Thyroid gland (tissue), 4 donors: ENCODE data around the gene RASAL1. TPM values are rescaled to one million over a fixed set of nuclear protein-coding genes. Genes with fewer than 3 reads are reported as not detected.

Source experiments
- DNase-seq, 2 donors: peaks; one replicate each; pipeline ENCODE4 v3.0.0-alpha.2; 2019
- H3K27ac ChIP-seq, 3 donors: fragments of 200-600 bp; sonication (generic); 1 replicate in 2 of 3; 2 replicates in 1 of 3; pipeline ENCODE4 v1.5.1; 2016 to 2019; ENCODE audit warnings: mild to moderate bottlenecking in 1 of 3, moderate library complexity in 1 of 3
- H3K27me3 ChIP-seq: fragments of 200-600 bp; sonication (generic); one replicate; pipeline ENCODE4 v1.5.1; 2019
- H3K36me3 ChIP-seq, 2 donors: fragments of 200-600 bp; sonication (generic); one replicate each; pipeline ENCODE4 v1.5.1; 2016 to 2019
- H3K4me1 ChIP-seq, 2 donors: fragments of 200-600 bp; sonication (generic); one replicate each; pipeline ENCODE4 v1.5.1; 2017 to 2019
- H3K4me3 ChIP-seq, 3 donors: fragments of 200-600 bp; sonication (generic); replicated peaks in 1 of 3; 1 replicate in 2 of 3; 2 replicates in 1 of 3; pipeline ENCODE4 v1.5.1; 2016; ENCODE audit warnings: mild to moderate bottlenecking in 1 of 3
- H3K9me3 ChIP-seq: fragments of 200-600 bp; sonication (generic); one replicate; pipeline ENCODE4 v1.5.1; 2017
- POLR2A ChIP-seq, 2 donors: fragments of 450-650 bp; IDR thresholded peaks; one replicate each; pipeline ENCODE4 v1.6.1; 2017; ENCODE audit warnings: antibody characterized with exemption in 2 of 2, mild to moderate bottlenecking in 2 of 2, moderate library complexity in 1 of 2
- WGBS, 2 donors: methylation state at CpG; one replicate each; pipeline ENCODE4 v1.1.5; 2017; 5-methylcytosine and 5-hydroxymethylcytosine counted together
- intact Hi-C: fragments of 100-400 bp; cut with DNase I; formaldehyde crosslinking; loops from one replicate; pipeline ENCODE4 v1.15.1; 2023
- total RNA-seq, 4 donors: library from RNA; depleted of rRNA; stranded (reverse); fragments of >200 nt; gene quantifications; one replicate each; pipeline ENCODE4 v1.2.3, GENCODE V29; 2016
- TF ChIP-seq, protein P1 (sequence below), 6 experiments: fragments of 200-600 bp in 3 of 6; fragments of 450-650 bp in 3 of 6; sonication (generic) in 3 of 6; IDR thresholded peaks; one replicate each; pipeline ENCODE4 v1.5.1; 2016 to 2019; ENCODE audit warnings: antibody characterized with exemption in 6 of 6, mild to moderate bottlenecking in 2 of 6, inconsistent platforms in 1 of 6, moderate library complexity in 1 of 6

The RASAL1 gene
- total RNA-seq, 4 donors from 2014 or later, result 27.3 to 52.9 (median 45.1) TPM

DNA sequence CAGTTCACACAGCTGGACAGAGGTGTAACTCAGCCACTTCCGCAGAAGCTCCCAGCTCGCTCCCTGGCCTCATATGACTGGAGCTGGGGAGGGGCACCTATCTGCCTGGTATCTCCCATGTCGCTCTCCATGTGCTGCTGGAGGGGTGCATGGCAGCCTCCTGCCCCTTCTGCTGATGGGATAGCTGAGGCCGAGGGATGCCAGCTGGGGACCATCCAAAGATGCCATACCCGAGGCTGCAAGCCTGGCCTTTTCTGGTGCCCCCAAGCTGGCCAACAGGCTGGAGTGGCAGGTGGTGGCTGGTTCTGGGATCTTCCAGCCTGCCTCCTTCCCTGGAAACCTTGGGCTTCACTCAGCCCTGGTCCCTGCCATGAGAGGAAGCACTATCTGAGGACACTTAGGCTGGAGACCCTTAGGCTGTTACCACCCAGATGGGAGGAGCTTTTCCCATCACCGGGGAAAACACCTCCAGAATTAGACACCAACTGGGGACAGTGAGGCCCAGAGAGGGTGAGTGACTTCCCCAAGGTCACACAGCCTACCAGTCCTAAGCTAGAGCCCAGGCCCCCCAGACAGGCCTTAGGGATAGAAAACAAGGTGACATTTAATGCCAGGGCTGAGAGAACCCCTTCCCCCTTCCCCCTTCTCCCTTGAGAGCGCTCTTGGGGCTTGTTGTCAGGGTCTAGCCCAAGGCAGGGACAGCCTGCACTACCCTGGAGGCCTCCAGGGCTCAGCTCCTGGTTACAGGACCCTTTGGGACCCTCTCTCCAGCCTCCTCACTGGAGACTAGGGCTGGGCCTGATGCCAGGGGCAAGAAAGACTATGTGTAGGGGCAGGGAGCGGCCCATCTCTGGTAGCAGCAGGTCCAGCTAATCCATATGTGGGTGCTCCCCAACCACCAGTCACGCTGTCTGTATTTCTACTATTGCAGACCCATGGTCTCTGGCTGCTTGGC lies 71.9 kb downstream of the RASAL1 start:
- H3K9me3 ChIP-seq, result no peaks in the 10 kb centered on the region
- no peak overlapping the region for H3K4me3 ChIP-seq
- TF ChIP-seq, protein P1, sequence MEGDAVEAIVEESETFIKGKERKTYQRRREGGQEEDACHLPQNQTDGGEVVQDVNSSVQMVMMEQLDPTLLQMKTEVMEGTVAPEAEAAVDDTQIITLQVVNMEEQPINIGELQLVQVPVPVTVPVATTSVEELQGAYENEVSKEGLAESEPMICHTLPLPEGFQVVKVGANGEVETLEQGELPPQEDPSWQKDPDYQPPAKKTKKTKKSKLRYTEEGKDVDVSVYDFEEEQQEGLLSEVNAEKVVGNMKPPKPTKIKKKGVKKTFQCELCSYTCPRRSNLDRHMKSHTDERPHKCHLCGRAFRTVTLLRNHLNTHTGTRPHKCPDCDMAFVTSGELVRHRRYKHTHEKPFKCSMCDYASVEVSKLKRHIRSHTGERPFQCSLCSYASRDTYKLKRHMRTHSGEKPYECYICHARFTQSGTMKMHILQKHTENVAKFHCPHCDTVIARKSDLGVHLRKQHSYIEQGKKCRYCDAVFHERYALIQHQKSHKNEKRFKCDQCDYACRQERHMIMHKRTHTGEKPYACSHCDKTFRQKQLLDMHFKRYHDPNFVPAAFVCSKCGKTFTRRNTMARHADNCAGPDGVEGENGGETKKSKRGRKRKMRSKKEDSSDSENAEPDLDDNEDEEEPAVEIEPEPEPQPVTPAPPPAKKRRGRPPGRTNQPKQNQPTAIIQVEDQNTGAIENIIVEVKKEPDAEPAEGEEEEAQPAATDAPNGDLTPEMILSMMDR (IDR thresholded peaks at IDR 0.05), result no peak
- TF ChIP-seq POLR2A (IDR thresholded peaks at IDR 0.05), result no peak
- intact Hi-C loops, result no loop called here
- no peaks in the 10 kb centered on the region for H3K27me3 ChIP-seq
- no peaks in the 10 kb centered on the region for H3K36me3 ChIP-seq
- no peak for DNase-seq
- no peak overlapping the region for H3K27ac ChIP-seq
- H3K4me1 ChIP-seq, result no peaks in the 10 kb centered on the region
- WGBS, 2 donors, result 80 to 93% methylated on average over 4 to 8 of the region's 9 CpGs

DNA sequence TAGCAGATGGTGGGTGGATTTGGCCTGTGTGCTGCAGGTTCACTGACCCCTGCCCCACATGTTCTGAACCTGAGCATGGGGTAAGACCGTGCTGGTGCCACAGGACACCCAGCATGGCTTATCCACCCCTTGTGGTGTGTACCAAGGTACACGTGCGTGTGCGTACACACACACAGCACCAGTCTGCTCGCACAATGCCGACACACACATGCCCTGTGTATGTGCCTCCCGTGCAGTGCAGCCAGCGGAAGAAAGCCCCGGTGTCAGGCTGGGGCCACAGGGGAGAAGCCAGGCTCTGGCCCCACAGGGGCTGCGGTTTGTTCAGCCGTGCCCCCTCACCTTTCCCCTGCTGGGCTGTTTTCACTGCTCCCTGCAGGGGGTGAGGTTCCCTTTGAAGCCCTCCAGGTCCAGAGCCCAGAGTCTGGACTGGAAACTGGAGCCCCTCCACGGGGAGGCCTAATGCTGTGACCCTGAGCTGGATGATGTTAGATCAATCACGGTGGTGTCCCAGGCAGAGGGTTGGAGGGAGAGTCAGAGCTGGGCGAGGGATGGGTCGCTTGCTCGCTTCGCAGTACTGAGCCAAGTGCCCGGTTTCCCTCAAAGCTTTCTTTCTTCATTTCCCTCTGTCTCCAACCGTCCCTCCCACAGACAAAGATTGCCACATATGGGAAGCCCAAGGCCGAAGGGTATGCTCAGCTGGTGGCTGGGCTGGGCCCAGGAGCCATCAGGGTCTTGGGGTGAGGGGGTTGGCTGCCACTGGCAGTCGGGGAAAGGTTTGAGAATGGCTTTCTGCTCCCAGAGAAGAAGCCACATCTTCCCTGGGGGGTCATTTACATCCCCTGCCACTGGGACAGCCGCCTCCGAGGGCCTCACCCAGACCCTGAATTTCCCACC lies 72.8 kb downstream of the RASAL1 start:
- H3K27ac ChIP-seq, result no peak overlapping the region
- TF ChIP-seq, protein P1 (IDR thresholded peaks at IDR 0.05), result no peak
- no peak for TF ChIP-seq POLR2A (IDR thresholded peaks at IDR 0.05)
- H3K27me3 ChIP-seq, result no peaks in the 10 kb centered on the region
- WGBS, 2 donors, result 71 to 82% methylated on average over 18 to 20 of the region's 23 CpGs
- H3K4me3 ChIP-seq, result no peak overlapping the region
- no peaks in the 10 kb centered on the region for H3K36me3 ChIP-seq
- DNase-seq, result no peak
- intact Hi-C loops, result no loop called here
- no peaks in the 10 kb centered on the region for H3K9me3 ChIP-seq
- H3K4me1 ChIP-seq, result no peaks in the 10 kb centered on the region

DNA sequence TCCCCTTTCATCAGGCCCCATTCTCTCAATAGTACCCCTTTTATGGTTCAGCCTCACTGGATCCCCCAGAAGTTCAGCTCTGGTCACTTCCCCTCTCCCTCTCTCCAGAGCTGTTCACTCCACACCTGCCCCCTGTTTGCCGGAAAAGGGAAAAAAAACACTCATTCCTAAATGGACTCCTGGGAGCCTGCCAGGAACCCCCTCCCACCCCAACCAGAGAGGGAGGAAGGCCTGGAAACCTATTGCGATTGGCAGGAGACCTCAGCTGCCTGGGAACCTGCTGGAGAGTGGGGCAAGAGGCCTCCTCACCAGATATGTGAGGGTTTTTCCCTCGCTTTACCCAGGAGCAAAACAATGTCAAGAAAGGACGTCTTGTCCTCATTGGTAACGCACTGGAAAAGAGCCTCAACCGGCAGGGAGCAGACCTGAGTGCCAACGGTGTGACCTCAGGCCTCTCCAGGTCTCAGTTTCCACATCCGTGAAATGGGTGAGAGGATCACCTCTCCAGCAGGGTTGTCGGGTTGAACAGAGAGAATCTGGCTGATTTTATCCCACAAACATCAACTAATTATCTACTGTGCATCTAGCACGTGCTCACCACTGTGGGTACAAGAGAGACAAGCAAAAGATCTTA lies 74.4 kb downstream of the RASAL1 start:
- Histone ChIP-seq H3K4me3 (no peak overlapping the region), H3K27ac (no peak overlapping the region), H3K27me3 (no peaks in the 10 kb centered on the region), H3K36me3 (no peaks in the 10 kb centered on the region), H3K4me1 (peaks cover 0 to 13% of the 10 kb centered on the region in 2 donors), H3K9me3 (no peaks in the 10 kb centered on the region)
- 67 to 76% methylated on average over 10 of the region's 10 CpGs for WGBS, 2 donors
- TF ChIP-seq, protein P1 (IDR thresholded peaks at IDR 0.05), result no peak
- TF ChIP-seq POLR2A (IDR thresholded peaks at IDR 0.05), result no peak
- DNase-seq, result peak in 1 of 2 donors; percentile 25
- intact Hi-C loops, result no loop called here

DNA sequence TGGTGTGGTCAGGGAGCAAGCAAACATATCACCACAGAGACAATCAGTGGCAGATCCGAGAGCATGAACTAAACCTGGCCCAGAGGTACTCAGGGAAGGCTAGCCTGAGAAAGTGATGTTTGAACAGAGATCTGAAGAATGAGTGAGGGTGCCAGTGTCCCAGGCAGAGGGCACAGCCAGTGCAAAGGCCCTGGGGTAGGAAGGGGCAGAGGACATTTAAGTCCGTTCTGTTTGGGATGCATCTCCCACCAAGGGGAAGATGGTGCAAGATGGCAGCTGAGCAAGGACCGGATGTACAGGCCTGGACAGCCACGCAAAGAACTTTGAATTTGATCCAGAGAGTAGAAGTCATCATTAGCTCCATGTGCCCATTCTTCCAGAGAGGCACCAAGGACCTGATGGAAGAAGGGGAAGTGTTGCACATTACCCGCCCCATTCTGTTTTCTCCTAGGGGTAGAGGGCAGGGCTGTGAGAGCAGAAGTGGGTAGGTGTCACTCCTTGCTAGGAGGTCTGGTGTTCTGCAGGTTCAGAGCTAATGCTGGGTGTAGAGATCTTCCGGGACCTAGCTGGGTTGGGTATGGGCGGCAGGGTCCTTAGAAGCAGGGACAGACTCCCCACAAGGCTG lies 75.1 kb downstream of the RASAL1 start:
- Histone ChIP-seq H3K27ac (no peak overlapping the region), H3K4me3 (no peak overlapping the region), H3K36me3 (no peaks in the 10 kb centered on the region), H3K4me1 (peaks cover 0 to 13% of the 10 kb centered on the region in 2 donors), H3K9me3 (no peaks in the 10 kb centered on the region), H3K27me3 (no peaks in the 10 kb centered on the region)
- intact Hi-C loops, result no loop called here
- TF ChIP-seq, protein P1 (IDR thresholded peaks at IDR 0.05), result no peak
- TF ChIP-seq POLR2A (IDR thresholded peaks at IDR 0.05), result no peak
- WGBS, 2 donors, result 87 to 89% methylated on average over 6 to 7 of the region's 7 CpGs
- DNase-seq, result no peak
